Peyer's patch (tissue), 4 donors: Measurements from ENCODE around the gene TBRG4. TPM values are rescaled to one million over a fixed set of nuclear protein-coding genes. Genes with fewer than 3 reads are reported as not detected.
"Not testable (repeated sequence)": the region's sequence is repeated elsewhere in the genome, so short reads cannot be mapped to it uniquely, and the experiment has no call there.

Source experiments
- DNase-seq, 3 donors: peaks; one replicate each; pipeline ENCODE4 v3.0.0-alpha.2; 2017 to 2019
- H3K27ac ChIP-seq, 4 donors: fragments of 200-600 bp; sonication (generic); one replicate each; pipeline ENCODE4 v1.5.1; 2016 to 2019
- H3K27me3 ChIP-seq, 2 donors: fragments of 200-600 bp; sonication (generic); one replicate each; pipeline ENCODE4 v1.5.1; 2019
- H3K36me3 ChIP-seq, 3 donors: fragments of 200-600 bp; sonication (generic); one replicate each; pipeline ENCODE4 v1.5.1; 2016 to 2019
- H3K4me1 ChIP-seq, 4 donors: fragments of 200-600 bp; sonication (generic); one replicate each; pipeline ENCODE4 v1.5.1; 2016 to 2019
- H3K4me3 ChIP-seq, 4 donors: fragments of 200-600 bp; sonication (generic); 1 replicate in 3 of 4; 2 replicates in 1 of 4; pipeline ENCODE4 v1.5.1; 2016 to 2019; ENCODE audit warnings: mild to moderate bottlenecking in 1 of 4
- H3K9me3 ChIP-seq, 4 donors: fragments of 200-600 bp; sonication (generic); one replicate each; pipeline ENCODE4 v1.5.1; 2016 to 2019; ENCODE audit warnings: mild to moderate bottlenecking in 1 of 4
- CTCF ChIP-seq, 6 experiments: fragments of 450-650 bp in 4 of 6; fragments of 200-600 bp in 2 of 6; sonication (generic) in 1 of 6; IDR thresholded peaks; one replicate each; pipeline ENCODE4 v1.5.1; 2017 to 2019; ENCODE audit warnings: antibody characterized with exemption in 6 of 6, mild to moderate bottlenecking in 3 of 6, moderate library complexity in 1 of 6
- POLR2A ChIP-seq, 2 donors: fragments of 450-650 bp; IDR thresholded peaks; one replicate each; pipeline ENCODE4 v1.5.1; 2017; ENCODE audit warnings: antibody characterized with exemption in 2 of 2, mild to moderate bottlenecking in 2 of 2, moderate library complexity in 2 of 2
- total RNA-seq, 4 donors: library from RNA; depleted of rRNA; stranded (reverse); fragments of >200 nt; gene quantifications; one replicate each; pipeline ENCODE4 v1.1.0, GENCODE V29; 2016

The TBRG4 gene
- total RNA-seq, 4 donors from 2014 or later = 75.5 to 117 (median 108) TPM

GRCh38 chr7:45157653-45158401, 46.3 kb upstream of the TBRG4 start, which contains the start of gene RAMP3:
Gene RAMP3 (plus strand): TSS chr7:45157791. CDS start chr7:45157829, 38 bp downstream.
- no peak for TF ChIP-seq POLR2A (IDR thresholded peaks at IDR 0.05)
- TF ChIP-seq CTCF (IDR thresholded peaks at IDR 0.05) = no peak
- H3K36me3 ChIP-seq = no peaks in the 10 kb centered on the region
- peak within 1 kb of the TSS; percentile 14 to 41 (median 24) for H3K4me3 ChIP-seq
- H3K4me1 ChIP-seq = peaks cover 0 to 7% (median 3%) of the 10 kb centered on the region in 4 donors
- no peaks in the 10 kb centered on the region for H3K9me3 ChIP-seq
- peak within 1 kb of the TSS in 2 of 4 donors; percentile 31 to 39 for H3K27ac ChIP-seq
- DNase-seq = no peak
- peaks cover 0 to 8% of the 10 kb centered on the region in 2 donors for H3K27me3 ChIP-seq

DNA sequence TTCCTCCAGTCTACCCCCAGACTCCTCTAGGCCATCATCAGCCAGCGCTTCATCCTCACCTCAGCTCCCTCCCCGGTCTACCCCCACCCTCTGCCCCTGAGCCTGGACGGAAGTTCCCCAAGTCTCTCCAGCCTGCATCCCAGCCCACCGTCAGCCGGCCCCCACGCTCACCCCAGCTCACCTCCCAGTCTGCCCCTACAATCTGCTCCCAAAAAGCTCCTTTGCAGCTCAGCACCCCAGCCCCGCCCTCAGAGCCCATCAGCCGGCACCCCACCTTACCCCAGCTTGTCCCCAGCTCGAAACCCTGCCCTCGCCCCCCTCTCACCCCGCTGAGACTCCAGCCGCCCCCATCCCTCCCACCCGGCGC, 45.8 kb upstream of the TBRG4 start:
- no peak for DNase-seq
- Histone ChIP-seq H3K27me3 (peaks cover 0 to 8% of the 10 kb centered on the region in 2 donors), H3K4me1 (peaks cover 0 to 7% (median 3%) of the 10 kb centered on the region in 4 donors), H3K4me3 (peak overlapping the region; percentile 14 to 41 (median 24)), H3K9me3 (no peaks in the 10 kb centered on the region), H3K27ac (no peak overlapping the region), H3K36me3 (no peaks in the 10 kb centered on the region)
- TF ChIP-seq CTCF (IDR thresholded peaks at IDR 0.05) (no peak), POLR2A (IDR thresholded peaks at IDR 0.05) (no peak)

GRCh38 chr7:45156516-45157272, 45.2 kb upstream of the TBRG4 start:
- Histone ChIP-seq H3K4me3 (peak overlapping the region in 1 of 4 donors; percentile 41), H3K27me3 (peaks cover 0 to 8% of the 10 kb centered on the region in 2 donors), H3K36me3 (no peaks in the 10 kb centered on the region), H3K4me1 (peaks cover 0 to 7% (median 3%) of the 10 kb centered on the region in 4 donors), H3K9me3 (no peaks in the 10 kb centered on the region), H3K27ac (no peak overlapping the region)
- TF ChIP-seq CTCF (IDR thresholded peaks at IDR 0.05) = no peak
- no peak for TF ChIP-seq POLR2A (IDR thresholded peaks at IDR 0.05)
- DNase-seq = no peak

DNA sequence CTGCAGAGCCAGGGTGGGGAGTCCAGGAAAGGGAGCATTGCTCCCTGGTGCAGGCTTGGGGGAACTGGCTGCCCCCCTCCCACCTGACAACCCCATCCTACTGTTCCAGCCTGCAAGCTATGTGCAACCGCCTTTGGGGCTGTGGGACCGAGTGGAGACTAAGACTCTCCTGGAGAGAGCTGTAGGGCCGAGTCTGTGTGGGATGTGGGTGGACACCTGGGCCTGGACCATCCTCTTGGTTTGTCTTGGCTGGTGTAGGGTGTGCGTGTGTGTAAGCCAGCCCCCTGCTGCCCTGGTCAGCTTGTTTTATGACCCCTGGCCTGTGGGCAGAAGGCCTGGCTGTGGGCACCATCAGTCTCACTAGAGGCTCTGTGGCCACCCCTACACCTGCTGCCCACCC, 44.4 kb upstream of the TBRG4 start:
- Histone ChIP-seq H3K27me3 (peaks cover 0 to 8% of the 10 kb centered on the region in 2 donors), H3K4me3 (no peak overlapping the region), H3K27ac (no peak overlapping the region), H3K36me3 (no peaks in the 10 kb centered on the region), H3K4me1 (peaks cover 0 to 7% (median 3%) of the 10 kb centered on the region in 4 donors), H3K9me3 (no peaks in the 10 kb centered on the region)
- TF ChIP-seq POLR2A (IDR thresholded peaks at IDR 0.05) (no peak), CTCF (IDR thresholded peaks at IDR 0.05) (no peak)
- DNase-seq = no peak

DNA sequence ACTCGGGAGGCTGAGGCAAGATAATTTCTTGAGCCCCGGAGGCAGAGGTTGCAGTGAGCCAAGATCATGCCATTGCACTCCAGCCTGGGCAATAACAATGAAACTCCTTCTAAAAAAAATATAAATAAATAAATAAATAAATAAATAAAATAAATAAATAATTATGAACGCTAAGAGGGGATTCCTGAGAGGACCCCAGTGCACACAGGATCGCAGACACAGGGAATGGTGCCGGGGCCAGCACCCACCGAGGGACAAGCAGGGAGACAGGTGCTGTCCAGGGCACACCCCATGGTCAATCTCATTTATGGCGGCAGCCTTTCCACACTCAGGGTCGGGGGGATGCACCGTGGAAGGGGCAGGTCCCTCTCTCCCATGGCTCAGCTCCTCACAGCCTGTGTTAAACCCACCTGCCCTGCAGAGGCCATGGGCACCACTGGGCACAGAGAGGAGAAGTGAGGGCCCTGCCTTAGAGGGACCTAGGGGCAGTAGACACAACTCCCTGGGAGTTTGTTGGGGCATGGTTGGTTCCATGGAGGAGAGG, 43.9 kb upstream of the TBRG4 start:
- Histone ChIP-seq H3K36me3 (no peaks in the 10 kb centered on the region), H3K9me3 (no peaks in the 10 kb centered on the region), H3K27me3 (peaks cover 0 to 8% of the 10 kb centered on the region in 2 donors), H3K4me3 (no peak overlapping the region), H3K4me1 (peaks cover 0 to 7% (median 3%) of the 10 kb centered on the region in 4 donors), H3K27ac (no peak overlapping the region)
- no peak for DNase-seq
- TF ChIP-seq POLR2A (IDR thresholded peaks at IDR 0.05) (no peak), CTCF (IDR thresholded peaks at IDR 0.05) (no peak)

DNA sequence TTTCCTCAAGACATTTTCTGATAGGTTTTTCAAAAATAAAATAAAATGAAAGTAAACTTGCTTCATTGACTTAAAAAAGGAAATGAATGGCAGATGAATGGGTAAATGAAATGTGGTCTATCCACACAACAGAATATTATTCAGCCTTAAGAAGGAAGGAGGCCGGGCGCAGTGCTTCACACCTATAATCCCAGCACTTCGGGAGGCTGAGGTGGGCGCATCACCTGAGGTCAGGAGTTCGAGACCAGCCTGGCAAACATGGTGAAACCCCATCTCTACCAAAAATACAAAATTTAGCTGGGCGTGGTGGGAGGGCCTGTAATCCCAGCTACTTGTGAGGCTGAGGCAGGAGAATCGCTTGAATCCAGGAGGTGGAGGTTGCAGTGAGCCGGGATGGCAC, 42.4 kb upstream of the TBRG4 start:
- H3K4me3 ChIP-seq, H3K27me3 ChIP-seq, H3K4me1 ChIP-seq, H3K9me3 ChIP-seq, H3K36me3 ChIP-seq, DNase-seq, H3K27ac ChIP-seq: not testable (repeated sequence)
